Stimulated activated CD8-positive, alpha-beta memory T cell treated with anti-CD3 and anti-CD28 coated beads, Interleukin-4, amount 100 ng/mL, for 1 hour (primary cell): ENCODE measurements around the gene RAB4A.

Experiments
- DNase-seq, 2 donors: peaks; one replicate each; pipeline ENCODE4 v3.0.0-alpha.2; 2020; ENCODE audit warnings: low read depth in 2 of 2, low spot score in 1 of 2

The RAB4A gene

DNA sequence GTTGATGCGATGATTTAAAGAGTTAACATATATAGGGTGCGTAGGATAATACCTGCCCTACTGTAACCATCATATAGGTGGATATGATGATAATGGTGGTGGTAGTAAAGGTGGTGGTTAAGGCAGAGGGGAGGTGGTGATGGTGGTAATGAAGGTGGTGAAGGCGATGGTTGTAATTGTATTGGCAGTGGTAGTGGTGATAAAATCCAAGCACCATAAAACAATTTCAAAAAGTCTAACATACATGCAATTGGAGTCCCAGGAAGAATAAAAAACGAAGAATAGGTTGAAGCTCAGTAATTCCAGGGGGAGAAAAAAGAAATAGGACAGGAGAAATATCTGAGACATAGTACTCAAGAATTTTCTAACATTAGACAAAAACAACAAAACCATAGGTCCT, 27.3 kb upstream of the RAB4A start:
- no peak for DNase-seq

GRCh38 chr1:229244091-229244490, 26.8 kb upstream of the RAB4A start:
- no peak for DNase-seq

DNA sequence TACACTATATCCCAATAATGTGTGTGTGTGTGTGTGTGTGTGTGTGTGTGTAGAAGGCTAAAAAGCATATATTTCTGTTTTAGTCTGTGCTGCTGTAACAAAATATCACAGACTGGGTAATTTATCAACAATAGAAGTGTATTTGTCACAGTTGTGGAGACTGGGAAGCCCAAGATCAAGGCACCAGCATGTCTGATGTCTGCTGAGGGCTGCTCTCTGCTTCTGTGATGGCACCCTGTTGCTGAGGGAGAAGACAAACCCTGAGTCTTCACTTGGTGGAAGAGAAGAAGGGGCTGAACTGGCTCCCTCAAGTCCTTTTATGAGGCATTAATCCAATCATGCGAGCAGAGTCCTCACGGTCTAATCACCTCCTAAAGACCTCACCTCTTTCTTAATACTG, 23.0 kb upstream of the RAB4A start:
- no peak for DNase-seq

DNA sequence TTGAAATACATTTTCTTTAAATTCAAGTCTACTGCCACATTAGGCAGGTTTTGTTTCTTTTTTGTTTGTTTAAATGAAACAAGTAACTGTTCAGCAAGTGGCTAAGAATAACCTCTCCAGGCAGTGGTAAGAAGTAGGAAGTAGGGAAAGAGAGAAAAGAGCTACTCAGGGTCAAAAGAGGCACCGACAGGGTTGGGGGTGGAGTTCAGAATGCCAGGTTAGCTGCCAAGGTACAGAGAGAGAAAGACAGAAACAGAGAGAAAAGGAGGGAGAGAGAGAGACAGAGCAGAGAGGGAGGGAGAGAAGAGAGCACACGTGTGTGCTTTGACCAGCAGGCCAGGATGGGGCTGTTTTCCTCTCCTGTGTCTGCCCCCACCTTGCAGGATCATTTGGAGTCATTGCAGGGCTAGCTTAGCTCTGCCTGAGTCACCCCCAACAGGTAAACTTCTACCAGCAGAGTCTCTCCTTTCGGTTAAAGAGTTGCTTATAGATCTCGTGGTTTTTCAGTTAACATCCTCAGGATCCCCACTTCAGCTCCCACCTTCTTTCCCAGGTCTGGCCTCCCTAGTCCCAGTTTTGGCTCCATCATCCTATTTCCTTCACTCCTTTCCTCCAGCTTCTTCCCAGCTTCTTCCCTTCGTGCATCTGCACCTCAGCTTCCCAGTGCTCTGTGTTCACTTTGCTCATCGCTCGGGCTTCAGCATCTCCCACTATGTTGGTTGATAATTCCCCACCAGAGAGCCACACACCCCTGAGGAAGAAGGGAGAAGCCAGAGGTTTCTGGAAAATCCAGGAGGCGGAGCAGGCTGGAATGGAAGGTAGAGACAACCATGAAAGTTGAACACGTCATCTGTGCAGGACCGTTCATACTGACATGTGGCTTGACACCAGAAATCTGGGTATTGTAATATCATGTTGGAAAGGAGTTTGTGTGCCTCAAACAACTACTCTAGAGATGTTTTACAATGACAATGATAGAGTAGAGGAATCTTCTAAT, 21.8 kb upstream of the RAB4A start:
- DNase-seq, result no peak

DNA sequence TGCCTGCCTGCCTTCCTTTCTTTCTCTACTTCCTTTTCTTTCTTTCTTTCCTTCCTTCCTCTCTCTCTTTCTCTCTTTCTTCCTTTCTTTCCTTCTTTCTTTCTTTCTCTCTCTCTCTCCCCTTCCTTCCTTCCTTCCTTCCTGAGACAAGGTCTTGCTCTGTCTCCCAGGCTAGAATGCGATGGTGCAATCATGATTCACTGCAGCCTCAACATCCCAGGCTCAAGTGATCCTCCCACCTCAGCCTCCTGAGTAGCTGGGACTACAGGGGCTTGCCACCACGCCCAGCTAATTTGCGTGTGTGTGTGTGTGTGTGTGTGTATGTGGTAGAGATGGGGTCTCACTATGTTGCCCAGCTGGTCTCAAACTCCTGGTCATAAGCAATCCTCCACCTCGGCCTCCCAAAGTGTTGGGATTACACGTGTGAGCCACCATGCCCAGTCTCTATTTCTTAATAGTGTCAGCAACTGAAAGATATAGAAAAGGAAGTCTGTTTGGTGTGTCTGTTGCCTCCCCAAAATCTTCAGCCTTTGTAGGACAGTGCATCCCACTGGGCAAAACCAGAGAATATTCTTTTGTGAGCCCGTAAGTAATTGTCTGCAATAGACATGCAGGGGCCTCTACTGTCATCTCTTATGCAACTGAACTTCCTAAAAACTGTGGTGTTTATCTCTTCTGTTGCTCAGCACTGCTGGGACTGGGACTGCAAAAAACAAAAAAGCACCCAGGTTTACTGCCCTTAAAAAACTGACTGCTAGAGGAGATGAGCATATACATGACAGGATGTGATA, 20.9 kb upstream of the RAB4A start:
- no peak for DNase-seq

DNA sequence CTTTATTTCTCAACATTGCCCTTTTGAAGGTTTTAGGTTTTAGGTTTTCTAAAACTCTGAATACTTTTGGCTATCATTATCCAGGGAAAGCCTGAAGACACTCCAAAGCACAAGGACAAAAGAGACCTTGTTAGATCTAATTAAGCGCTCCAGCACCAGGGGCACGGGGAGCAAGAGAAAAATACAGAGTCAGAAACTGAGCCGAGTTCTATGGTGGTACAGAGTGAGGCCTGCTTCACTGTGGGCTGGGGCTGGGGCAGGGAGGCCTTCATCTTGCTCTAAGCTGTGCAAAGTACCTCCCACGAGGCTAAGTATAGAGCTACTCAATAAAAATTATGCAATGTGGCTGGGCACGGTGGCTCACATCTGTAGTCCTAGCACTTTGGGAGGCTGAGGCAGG, 19.7 kb upstream of the RAB4A start:
- no peak for DNase-seq

DNA sequence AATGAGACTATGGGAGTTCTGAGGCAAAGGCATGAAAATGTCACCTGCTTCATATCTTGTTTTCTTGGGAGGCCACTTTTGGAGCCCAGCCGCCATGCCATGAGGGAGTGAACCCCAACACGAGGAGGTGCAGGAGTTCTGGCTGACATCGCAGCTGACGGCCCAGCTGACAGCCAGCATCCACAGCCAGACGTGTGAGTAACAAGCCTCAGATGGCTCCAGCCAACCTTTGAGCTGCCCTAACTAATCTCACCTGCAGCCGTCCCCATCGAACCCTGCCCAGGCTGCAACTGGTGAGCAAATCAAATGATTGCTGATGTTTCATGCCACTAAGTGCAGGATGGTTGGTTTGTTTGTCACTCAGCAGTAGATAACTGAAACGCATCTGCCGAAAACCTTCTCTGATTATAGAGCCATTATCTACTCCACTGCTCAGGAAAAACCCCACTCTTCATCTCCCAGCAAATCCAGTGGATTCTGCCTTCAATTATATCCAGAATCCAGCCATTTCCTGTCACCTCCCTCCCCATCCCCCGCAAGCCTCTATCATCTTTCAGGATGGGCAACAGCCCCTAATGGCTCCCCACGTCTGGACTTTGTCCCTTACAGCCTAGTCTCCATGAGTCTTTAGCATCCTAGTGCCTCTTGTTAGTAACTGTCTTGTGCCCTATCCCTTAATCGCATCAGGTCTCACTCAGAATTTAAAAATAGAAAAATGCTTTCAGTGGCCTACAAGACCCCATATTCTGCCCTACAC, 18.5 kb upstream of the RAB4A start:
- DNase-seq, result no peak

DNA sequence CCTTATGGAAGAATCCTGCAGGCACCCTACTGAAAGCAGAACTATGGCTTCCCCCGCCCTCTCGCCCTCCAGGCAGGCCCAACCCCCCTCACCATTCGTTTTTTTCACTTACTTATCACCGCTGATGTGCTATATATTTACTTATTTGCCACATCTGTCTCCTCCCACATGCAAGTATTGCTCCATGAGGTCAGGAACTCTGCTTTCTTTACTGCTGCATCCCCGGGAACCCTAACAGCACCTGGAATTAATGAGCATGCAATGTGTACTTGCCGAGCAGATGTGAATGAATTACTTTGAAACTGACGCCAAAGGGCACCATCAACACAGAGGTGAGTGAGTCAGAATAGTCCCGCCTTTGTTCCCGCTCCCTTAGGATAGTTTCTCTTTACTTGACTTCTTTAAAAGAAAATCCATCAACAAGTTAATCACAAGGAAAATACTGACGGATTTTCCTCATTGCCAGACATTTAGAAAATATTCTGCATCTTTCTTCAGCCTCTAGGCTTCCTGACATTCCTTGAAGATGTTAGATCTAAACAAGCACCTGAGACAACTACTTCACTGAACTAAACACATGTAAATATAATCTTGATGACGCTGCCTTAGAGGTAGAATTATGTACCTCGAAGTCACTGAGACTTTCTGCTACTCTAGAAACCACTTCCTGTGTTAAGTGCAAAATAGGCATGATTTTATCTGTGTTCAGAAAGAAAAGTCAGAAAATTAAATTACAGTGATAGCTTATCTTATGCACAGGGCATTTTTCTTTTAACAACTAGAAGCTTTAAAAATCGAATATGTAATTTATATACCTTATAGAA, 17.5 kb upstream of the RAB4A start:
- no peak for DNase-seq

DNA sequence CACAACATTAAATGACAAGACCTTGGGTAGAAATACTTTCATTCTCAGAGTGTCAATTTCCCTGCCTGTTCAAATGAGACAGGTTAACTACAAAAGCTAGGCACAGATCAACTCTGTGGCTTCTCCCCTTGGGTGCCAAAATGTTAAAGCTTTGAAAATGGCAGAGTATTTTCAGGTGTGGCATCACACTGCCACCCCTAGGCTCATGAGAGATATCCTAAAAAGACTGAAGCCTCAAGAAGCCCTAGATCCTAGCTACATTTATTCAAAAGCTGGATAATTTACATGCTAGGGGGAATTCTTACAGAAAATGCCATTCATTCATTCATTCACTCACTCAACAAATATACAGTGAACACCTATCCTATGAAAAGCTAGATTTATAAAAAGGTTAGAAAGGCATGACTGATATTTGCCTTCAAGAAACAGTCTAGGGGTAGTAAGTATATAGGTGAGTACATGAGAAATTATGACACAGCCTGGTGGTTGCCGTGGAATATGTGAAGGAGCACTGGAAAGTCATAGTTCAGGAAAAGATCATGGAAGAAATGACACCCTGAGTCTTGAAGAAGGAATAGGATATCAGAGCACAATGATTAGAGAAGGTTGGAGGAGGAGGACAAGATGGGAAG, 15.9 kb upstream of the RAB4A start:
- no peak for DNase-seq

- DNase-seq, result peak; percentile 31 to 41
Observed at GRCh38 chr1:229258031-229258756, 12.7 kb upstream of the RAB4A start.

DNA sequence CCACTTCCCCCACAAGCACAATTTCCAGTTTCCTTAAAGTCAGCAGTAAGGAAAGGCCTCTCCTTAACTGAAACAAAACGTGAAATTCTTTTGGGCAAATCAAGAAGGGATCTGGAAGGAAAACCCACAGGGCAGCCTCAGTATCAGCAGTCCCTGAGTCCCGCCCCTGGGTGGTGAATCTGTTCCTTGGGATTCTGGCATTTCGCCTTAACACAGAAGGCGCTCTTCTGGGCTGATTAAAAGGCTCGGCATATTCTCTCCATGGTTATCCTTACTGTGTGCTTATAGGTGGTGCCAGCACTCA, 12.2 kb upstream of the RAB4A start:
- no peak for DNase-seq

GRCh38 chr1:229260297-229260696, 10.6 kb upstream of the RAB4A start:
- no peak for DNase-seq

DNA sequence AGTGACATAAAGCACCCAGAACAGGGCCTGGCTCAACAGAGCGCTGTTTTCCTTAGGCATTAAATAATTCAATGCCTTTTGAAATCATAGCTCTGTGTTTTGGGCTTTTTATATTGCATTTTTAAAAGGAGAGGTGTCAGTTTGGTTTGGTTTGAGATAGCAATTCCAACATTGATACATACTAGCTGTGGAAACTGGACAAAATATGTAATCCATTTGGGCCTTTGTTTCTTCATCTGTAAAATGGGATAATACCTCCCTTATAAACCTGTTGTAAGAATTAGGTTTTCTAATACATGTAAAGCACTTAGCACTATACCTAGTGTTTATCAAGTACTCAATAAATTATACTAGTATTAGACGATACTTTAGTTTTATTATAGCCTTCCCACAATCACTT, 8.7 kb upstream of the RAB4A start:
- no peak for DNase-seq

- DNase-seq, result no peak
Observed at GRCh38 chr1:229263254-229263653, 7.7 kb upstream of the RAB4A start.

- DNase-seq, result no peak
Observed at GRCh38 chr1:229264068-229264467, 6.8 kb upstream of the RAB4A start.

DNA sequence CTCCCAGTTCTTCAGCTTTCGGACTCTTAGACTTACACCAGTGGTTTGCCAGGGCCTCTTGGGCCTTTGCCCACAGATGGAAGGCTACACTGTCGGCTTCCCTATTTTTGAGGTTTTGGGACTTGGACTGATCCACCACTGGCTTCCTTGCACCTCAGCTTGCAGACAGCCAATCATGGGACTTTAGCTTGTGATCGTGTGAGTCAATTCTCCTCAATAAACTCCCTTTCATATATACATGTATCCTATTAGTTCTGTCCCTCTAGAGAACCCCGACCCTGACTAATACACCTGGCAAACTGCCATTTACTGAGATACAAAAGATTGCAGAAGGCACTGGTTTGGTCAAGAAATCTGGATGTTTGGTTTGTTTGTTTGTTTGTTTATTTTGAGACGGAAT, 6.4 kb upstream of the RAB4A start:
- DNase-seq, result no peak

DNA sequence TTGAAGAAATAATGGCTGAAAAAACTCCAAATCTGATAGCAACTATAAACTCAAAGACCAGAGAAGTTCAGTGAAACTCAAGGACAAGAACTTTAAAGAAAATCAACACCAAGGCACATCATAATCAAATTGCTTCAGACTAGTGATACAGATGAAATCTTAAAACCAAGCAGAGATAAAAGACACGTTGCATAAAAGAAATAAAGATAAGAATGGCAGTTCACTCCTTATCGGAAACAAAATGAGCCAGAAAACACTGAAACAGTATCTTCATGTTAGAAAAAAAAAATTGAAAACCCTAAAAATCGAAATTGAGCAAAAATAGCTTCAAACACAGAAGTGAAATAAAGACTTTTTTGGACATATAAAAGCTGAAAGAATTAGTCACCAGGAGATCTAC, 4.6 kb upstream of the RAB4A start:
- DNase-seq, result no peak

GRCh38 chr1:229266832-229267500, 3.9 kb upstream of the RAB4A start:
- no peak for DNase-seq

DNA sequence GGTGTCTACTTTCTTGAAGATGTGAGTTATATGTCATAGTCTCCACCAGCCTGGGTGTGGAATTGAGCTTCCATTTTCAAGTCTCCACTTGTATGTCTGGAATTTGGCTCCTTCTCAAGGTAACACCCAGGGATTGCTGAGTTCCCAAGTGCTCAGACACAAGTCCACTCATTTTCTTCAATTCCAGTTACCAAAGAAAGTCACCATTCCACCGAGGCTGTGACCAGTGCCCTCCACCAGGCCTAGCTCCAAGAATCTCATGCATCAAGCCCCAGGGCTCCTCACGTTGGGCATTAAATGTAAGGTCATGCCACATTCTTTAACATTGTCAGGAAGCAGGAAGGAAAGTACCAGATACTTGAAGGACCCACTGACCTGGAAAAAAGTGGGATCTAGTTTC, 2.4 kb upstream of the RAB4A start:
- DNase-seq, result no peak
